HG03378 (cell line): ENCODE results near the gene IL17RE.
"Not testable (repeated sequence)": the region's sequence is repeated elsewhere in the genome, so short reads cannot be mapped to it uniquely, and the experiment has no call there.

Experiments
- ATAC-seq: cut with Tn5 transposase; IDR thresholded peaks from one replicate; pipeline ENCODE4 v1.9.1; 2021; ENCODE audit warnings: mild to moderate bottlenecking, moderate library complexity; ENCODE audit not compliant: unreplicated experiment

Gene IL17RE

GRCh38 chr3:9932843-9933560, 30.4 kb downstream of the IL17RE start:
- ATAC-seq, result peak; percentile 41

GRCh38 chr3:9933561-9934234, 31.1 kb downstream of the IL17RE start, which contains the start of gene CRELD1:
Gene CRELD1 (plus strand): TSS chr3:9933834. CDS start chr3:9934439, 605 bp downstream.
- peak; percentile 85 for ATAC-seq

GRCh38 chr3:9934235-9934621, 31.6 kb downstream of the IL17RE start:
- ATAC-seq, result no peak

GRCh38 chr3:9934993-9935392, 32.3 kb downstream of the IL17RE start:
- ATAC-seq, result no peak

GRCh38 chr3:9935966-9936510, 33.4 kb downstream of the IL17RE start:
- no peak for ATAC-seq

- ATAC-seq, result no peak
Measured at GRCh38 chr3:9937486-9938238, 35.0 kb downstream of the IL17RE start.

GRCh38 chr3:9938966-9939365, 36.3 kb downstream of the IL17RE start:
- ATAC-seq, result no peak

- not testable (repeated sequence) for ATAC-seq
Measured at GRCh38 chr3:9939906-9940305, 37.3 kb downstream of the IL17RE start.

- no peak for ATAC-seq
Measured at GRCh38 chr3:9940746-9941145, 38.1 kb downstream of the IL17RE start.

- no peak for ATAC-seq
Measured at GRCh38 chr3:9942164-9942563, 39.5 kb downstream of the IL17RE start.

GRCh38 chr3:9942934-9943690, 40.5 kb downstream of the IL17RE start:
- no peak for ATAC-seq

GRCh38 chr3:9944271-9944670, 41.6 kb downstream of the IL17RE start:
- no peak for ATAC-seq

GRCh38 chr3:9945358-9945757, 42.7 kb downstream of the IL17RE start:
- no peak for ATAC-seq

- peak; percentile 49 for ATAC-seq
Measured at GRCh38 chr3:9946112-9947024, 43.7 kb downstream of the IL17RE start.

GRCh38 chr3:9947025-9947995, 44.7 kb downstream of the IL17RE start:
- no peak for ATAC-seq

GRCh38 chr3:9948586-9948985, 45.9 kb downstream of the IL17RE start:
- ATAC-seq, result no peak

GRCh38 chr3:9949115-9949514, 46.5 kb downstream of the IL17RE start:
- no peak for ATAC-seq

- no peak for ATAC-seq
Measured at GRCh38 chr3:9949626-9950025, 47.0 kb downstream of the IL17RE start.
